Activated naive CD8-positive, alpha-beta T cell (primary cell): ENCODE results near the gene CH25H.
"Not testable (repeated sequence)": the region's sequence is repeated elsewhere in the genome, so short reads cannot be mapped to it uniquely, and the experiment has no call there.

Source experiments
- H3K27ac Mint-ChIP-seq: one replicate; pipeline ENCODE4 v1.8.0; 2021; ENCODE audit warnings: mixed read lengths
- H3K27me3 Mint-ChIP-seq: one replicate; pipeline ENCODE4 v1.8.0; 2021; ENCODE audit warnings: mixed read lengths
- H3K36me3 Mint-ChIP-seq: one replicate; pipeline ENCODE4 v1.8.0; 2021; ENCODE audit warnings: mixed read lengths
- H3K4me1 Mint-ChIP-seq: one replicate; pipeline ENCODE4 v1.8.0; 2021; ENCODE audit warnings: low read depth, mixed read lengths
- H3K4me3 Mint-ChIP-seq: one replicate; pipeline ENCODE4 v1.8.0; 2021; ENCODE audit warnings: mild to moderate bottlenecking, mixed read lengths
- H3K9me3 Mint-ChIP-seq: one replicate; pipeline ENCODE4 v1.8.0; 2021; ENCODE audit warnings: low read depth, mixed read lengths

CH25H gene

DNA sequence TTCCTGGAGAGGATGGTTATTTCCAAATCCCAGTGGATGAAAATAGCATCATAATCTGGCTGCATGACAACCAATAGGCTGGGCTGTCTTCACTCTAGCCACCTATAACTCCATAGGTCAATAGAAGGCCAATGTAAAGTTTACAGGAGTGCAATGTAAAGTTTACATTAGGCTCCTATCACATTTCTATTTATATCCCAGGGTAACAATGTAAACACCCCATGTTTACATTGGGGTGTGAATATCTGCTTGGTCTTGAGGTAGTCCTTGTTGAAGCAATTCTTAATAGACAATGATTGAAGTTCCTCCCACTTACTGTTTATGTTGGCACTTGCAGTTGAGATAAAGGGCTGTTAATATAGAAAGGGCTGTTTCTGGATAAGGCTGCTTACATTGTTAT is 21.5 kb downstream of the CH25H start:
- Mint-ChIP-seq H3K27ac (no peak overlapping the region), H3K4me3 (no peak overlapping the region), H3K36me3 (no peaks in the 10 kb centered on the region), H3K9me3 (peaks cover 3% of the 10 kb centered on the region), H3K27me3 (peaks cover 2% of the 10 kb centered on the region), H3K4me1 (peaks cover 6% of the 10 kb centered on the region)

DNA sequence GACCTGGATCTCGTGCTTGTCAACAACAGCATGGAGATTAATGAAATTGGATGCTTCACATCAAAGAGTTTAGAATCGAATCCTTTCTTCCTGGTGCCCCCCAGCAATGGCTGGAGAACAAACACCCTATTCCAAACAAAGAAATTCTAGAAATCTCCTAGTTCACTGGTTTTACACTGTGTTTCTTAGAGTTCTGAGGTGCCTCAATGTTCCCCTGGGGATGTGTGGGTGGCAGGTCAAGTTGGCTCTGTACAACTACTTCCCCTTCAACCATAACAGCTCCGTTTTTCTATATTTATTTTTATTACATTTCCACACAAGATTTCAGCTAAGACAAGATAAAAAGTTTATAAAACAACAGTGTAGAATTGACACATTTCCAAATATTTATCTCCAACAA is 22.5 kb downstream of the CH25H start:
- peaks cover 6% of the 10 kb centered on the region for H3K4me1 Mint-ChIP-seq
- H3K27me3 Mint-ChIP-seq = peaks cover 4% of the 10 kb centered on the region
- H3K27ac Mint-ChIP-seq = no peak overlapping the region

DNA sequence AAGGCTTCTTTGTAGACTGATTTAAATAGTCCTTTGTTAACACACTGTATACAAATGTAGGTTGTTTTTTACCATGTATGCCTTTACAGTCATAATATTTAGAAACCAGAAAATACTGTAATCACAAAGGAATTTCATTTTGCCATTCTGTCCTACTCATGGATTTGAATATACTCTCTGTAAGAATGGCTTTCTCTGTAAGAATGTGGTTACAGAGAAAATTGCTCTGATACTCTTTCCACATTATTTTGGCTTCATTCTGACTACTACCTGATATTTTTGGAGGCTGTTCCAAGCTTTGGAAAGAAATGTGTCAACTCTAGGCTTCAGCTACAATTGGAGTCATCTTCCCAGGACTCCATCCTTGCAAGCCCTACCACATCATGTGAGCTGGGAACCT is 23.5 kb downstream of the CH25H start:
- Mint-ChIP-seq H3K27ac (no peak overlapping the region), H3K36me3 (no peaks in the 10 kb centered on the region), H3K4me3 (no peak overlapping the region), H3K27me3 (peaks cover 4% of the 10 kb centered on the region), H3K4me1 (no peaks in the 10 kb centered on the region), H3K9me3 (peaks cover 3% of the 10 kb centered on the region)

More for the DNA sequence above, 22.5 kb downstream of the CH25H start:
- no peak overlapping the region for H3K4me3 Mint-ChIP-seq
- H3K9me3 Mint-ChIP-seq = peaks cover 3% of the 10 kb centered on the region
- no peaks in the 10 kb centered on the region for H3K36me3 Mint-ChIP-seq

DNA sequence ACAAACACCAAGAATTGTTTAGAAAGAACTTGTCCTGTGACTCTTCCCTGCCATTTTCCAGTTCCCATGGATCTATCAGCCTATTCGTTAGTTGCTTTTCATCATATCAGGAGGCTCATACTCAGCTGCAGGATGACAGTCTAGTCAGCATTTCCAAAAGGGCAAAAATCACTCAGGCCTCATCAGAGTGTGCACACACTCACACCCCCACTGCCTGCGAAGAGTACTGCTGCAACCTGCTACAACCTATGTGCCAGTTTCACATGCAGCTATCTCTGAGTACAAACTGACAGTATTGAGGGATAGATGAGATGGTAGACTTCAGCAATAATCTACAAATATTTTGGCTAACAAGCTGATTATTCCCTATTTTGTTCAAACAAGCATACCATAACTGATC is 24.2 kb downstream of the CH25H start:
- H3K27me3 Mint-ChIP-seq = peaks cover 4% of the 10 kb centered on the region
- no peaks in the 10 kb centered on the region for H3K36me3 Mint-ChIP-seq
- H3K9me3 Mint-ChIP-seq = peaks cover 3% of the 10 kb centered on the region
- no peak overlapping the region for H3K4me3 Mint-ChIP-seq
- no peak overlapping the region for H3K27ac Mint-ChIP-seq
- no peaks in the 10 kb centered on the region for H3K4me1 Mint-ChIP-seq

DNA sequence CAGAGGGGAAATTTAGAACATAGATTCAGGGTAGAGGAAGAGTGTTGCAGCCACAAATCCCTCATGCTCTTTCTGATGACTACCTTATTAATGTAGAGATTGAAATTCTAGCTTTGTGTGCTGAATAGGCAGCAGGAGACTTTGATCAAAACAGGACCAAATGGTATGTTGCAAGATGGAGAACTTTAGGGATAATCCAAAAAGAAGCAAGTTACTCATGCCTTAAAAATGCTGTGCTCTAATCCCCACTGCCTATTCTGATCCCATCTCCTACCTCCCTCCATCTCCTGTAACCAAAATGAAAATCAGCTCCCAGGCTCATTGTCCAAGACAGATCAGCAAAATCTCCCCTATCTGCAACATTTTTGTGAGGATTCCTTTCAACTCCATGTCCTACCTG is 31.3 kb downstream of the CH25H start:
- H3K36me3 Mint-ChIP-seq = no peaks in the 10 kb centered on the region
- no peaks in the 10 kb centered on the region for H3K4me1 Mint-ChIP-seq
- no peak overlapping the region for H3K4me3 Mint-ChIP-seq
- peaks cover 12% of the 10 kb centered on the region for H3K27me3 Mint-ChIP-seq
- H3K27ac Mint-ChIP-seq = no peak overlapping the region
- peaks cover under 1% of the 10 kb centered on the region for H3K9me3 Mint-ChIP-seq

DNA sequence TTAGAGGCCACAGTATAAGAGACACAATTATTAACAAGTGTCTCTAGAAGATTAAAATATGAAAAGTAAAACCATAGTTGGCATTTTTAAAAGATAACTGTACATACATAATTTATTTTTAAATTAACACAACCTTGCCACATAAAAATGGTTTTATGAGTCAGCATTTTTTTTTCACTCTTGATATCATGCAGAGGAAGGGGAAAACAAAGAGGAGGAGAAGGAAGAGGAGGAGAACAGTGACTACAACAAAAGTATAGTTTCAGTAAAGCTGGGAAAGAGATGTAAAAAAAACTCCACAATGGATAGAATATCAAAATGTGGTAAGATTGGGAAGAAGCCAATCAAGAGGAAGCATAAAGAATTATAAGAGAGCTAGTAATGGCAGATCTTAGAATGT is 34.0 kb downstream of the CH25H start:
- H3K27me3 Mint-ChIP-seq = peaks cover 14% of the 10 kb centered on the region
- no peaks in the 10 kb centered on the region for H3K36me3 Mint-ChIP-seq
- no peaks in the 10 kb centered on the region for H3K9me3 Mint-ChIP-seq
- H3K4me3 Mint-ChIP-seq = no peak overlapping the region
- H3K4me1 Mint-ChIP-seq = no peaks in the 10 kb centered on the region
- no peak overlapping the region for H3K27ac Mint-ChIP-seq

DNA sequence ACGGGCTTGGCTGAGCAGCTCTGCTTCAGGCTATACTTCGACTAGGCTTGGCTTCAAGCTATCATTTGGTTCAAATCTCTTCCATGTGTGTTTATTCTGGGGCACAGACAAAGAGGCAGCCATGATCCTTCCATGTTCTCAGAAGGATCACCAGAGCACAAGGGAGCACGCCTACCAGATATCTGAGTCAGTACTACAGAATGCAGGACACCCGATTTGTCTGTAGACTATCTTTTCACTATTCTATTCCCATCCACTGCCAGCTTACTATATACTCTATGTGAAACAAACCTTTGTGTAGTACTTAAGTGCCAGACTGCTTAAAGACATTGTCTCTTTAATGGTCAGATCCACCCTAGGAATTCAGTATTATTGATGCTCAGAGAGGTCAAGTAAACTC is 35.1 kb downstream of the CH25H start:
- Mint-ChIP-seq H3K4me3 (no peak overlapping the region), H3K27ac (no peak overlapping the region), H3K4me1 (no peaks in the 10 kb centered on the region), H3K27me3 (peaks cover 14% of the 10 kb centered on the region), H3K9me3 (no peaks in the 10 kb centered on the region), H3K36me3 (no peaks in the 10 kb centered on the region)

DNA sequence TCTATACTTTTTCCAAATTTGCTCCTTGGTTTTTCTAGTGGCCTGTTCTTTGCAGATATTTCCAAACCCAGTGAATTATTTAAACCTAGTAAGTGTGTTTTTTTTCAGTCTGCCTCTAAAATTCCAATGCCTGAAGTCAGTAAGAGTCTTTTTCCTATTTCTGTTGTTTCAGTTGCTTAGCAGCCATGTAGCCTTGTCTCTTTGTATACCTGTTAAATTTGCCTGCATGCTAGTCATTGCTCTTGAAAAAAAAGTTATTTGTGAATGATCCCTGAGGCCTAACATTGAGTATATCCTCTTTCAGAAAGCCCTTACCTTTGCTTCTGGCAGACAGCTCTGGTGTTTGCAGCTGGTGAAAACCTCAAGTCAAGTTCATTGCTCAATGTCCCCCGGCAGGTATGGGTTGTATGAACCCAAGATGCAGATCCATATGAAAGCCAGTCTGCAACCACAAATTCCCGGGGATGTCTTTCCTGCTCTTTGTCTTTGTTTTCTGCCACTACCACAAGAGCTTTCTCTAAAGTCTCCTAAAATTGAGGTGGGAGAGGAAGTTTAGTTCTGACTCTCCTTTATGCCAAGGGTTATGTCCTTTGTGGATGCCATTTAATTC is 35.7 kb downstream of the CH25H start:
- H3K9me3 Mint-ChIP-seq = no peaks in the 10 kb centered on the region
- peaks cover 2% of the 10 kb centered on the region for H3K4me1 Mint-ChIP-seq
- no peaks in the 10 kb centered on the region for H3K36me3 Mint-ChIP-seq
- no peak overlapping the region for H3K4me3 Mint-ChIP-seq
- H3K27me3 Mint-ChIP-seq = peaks cover 14% of the 10 kb centered on the region
- no peak overlapping the region for H3K27ac Mint-ChIP-seq

DNA sequence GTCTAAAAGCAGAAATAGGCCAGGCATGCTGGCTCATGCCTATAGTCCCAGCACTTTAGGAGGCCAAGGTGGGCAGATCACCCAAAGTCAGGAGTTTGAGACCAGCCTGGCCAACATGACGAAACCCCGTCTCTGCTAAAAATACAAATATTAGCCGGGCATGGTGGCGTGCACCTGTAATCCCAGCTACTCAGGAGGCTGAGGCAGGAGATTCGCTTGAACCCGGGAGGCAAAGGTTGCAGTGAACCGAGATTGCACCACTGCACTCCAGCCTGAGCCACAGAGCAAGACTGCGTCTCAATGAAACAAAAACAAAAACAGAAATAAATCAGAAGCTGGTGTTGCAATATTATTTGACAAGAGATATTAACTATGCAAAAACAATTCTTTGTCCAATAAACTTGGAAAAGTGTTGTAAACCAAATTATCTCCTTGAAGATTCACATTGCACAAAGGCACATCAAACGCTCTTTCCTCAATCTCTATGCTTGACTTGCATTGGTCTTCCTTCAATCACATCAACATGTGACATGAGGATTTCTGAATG is 38.7 kb downstream of the CH25H start:
- peaks cover 25% of the 10 kb centered on the region for H3K4me1 Mint-ChIP-seq

DNA sequence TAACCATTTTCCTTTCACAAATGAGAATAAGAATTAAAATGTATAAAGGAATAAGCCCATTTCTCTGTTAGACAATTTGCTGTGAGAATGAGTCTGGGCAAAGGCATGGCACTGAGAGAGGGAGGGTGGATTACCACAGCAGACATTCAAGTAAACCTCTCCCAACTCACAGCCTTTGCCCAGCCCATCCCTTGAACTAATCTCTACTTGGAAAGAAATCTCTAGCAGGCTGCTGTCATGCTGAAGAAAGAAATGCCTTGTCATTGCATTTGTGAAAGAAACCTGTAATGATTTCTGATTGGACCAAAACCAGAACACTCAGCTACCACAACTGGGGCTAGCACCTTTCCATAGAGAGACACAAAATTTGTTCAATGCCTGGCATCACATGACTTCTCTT is 39.2 kb downstream of the CH25H start:
- Mint-ChIP-seq H3K27me3 (peaks cover 14% of the 10 kb centered on the region), H3K36me3 (no peaks in the 10 kb centered on the region), H3K4me3 (no peak overlapping the region), H3K9me3 (no peaks in the 10 kb centered on the region), H3K27ac (no peak overlapping the region), H3K4me1 (peaks cover 30% of the 10 kb centered on the region)

More for the DNA sequence above, 38.7 kb downstream of the CH25H start:
- H3K4me3 Mint-ChIP-seq, H3K27ac Mint-ChIP-seq, H3K36me3 Mint-ChIP-seq, H3K9me3 Mint-ChIP-seq: not testable (repeated sequence)
- peaks cover 14% of the 10 kb centered on the region for H3K27me3 Mint-ChIP-seq

DNA sequence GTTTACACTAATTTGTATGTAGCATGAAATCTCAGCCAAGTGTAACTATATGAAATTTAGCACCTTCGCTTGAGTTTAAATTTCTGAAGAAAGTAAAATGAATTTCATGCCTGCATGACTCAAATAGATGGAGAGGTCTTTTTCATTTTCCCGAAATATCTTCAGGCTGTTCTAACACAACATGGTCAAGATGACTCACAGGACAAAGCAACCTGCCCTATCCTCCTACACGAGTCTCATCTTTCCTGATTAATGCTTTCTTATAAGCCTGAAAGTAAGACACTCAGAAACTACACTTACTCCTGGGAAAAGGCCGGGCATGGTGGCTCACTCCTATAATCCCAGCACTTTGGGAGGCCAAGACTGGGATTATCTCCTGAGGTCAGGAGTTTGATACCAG is 41.2 kb downstream of the CH25H start:
- Mint-ChIP-seq H3K4me3 (no peak overlapping the region), H3K4me1 (peaks cover 35% of the 10 kb centered on the region), H3K9me3 (no peaks in the 10 kb centered on the region), H3K27me3 (peaks cover 6% of the 10 kb centered on the region), H3K27ac (peak overlapping the region; percentile 50), H3K36me3 (no peaks in the 10 kb centered on the region)

DNA sequence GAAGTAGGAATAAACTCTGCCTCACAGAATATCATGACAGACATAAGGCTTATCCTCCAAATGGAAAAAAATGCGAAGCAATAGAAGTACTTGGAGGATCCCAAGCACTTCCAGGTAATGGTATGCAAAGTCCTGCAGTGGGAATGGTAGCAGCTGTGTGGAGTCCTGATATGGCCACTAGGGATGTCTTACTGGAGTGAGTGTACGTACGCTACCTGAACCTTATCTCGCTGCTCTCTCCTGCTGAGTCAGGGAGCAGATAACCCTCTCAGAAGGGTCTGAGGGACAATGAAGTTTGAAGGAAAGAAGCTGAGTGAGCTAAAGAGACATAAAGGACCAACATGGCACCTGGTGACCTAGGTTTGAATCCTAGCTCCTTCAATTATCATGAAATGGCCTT is 42.2 kb downstream of the CH25H start:
- Mint-ChIP-seq H3K9me3 (no peaks in the 10 kb centered on the region), H3K4me1 (peaks cover 35% of the 10 kb centered on the region), H3K27me3 (peaks cover 5% of the 10 kb centered on the region), H3K27ac (no peak overlapping the region), H3K36me3 (no peaks in the 10 kb centered on the region), H3K4me3 (no peak overlapping the region)

DNA sequence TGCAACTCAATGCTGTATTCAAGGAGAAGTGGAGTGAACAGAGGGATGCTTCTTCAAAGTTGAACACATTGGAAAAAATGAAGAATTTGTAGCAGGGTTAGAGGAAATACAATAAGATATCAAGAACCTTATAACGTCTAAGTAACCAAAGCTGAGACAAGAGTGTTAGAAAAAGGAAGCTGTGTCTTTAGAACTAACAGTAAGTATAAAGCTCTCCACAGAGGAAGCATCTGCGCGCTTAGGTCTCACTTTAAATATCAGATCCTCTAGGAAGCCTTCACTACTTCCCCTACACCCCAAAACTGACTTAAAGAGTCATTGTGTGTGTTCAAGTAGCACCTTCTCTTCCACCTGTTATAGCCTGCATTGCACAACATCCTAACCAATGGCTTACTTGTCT is 43.0 kb downstream of the CH25H start:
- peaks cover 36% of the 10 kb centered on the region for H3K4me1 Mint-ChIP-seq
- peak overlapping the region; percentile 84 for H3K27ac Mint-ChIP-seq
- H3K4me3 Mint-ChIP-seq = peak overlapping the region; percentile 71
- no peaks in the 10 kb centered on the region for H3K9me3 Mint-ChIP-seq
- peaks cover 5% of the 10 kb centered on the region for H3K27me3 Mint-ChIP-seq
- H3K36me3 Mint-ChIP-seq = no peaks in the 10 kb centered on the region

DNA sequence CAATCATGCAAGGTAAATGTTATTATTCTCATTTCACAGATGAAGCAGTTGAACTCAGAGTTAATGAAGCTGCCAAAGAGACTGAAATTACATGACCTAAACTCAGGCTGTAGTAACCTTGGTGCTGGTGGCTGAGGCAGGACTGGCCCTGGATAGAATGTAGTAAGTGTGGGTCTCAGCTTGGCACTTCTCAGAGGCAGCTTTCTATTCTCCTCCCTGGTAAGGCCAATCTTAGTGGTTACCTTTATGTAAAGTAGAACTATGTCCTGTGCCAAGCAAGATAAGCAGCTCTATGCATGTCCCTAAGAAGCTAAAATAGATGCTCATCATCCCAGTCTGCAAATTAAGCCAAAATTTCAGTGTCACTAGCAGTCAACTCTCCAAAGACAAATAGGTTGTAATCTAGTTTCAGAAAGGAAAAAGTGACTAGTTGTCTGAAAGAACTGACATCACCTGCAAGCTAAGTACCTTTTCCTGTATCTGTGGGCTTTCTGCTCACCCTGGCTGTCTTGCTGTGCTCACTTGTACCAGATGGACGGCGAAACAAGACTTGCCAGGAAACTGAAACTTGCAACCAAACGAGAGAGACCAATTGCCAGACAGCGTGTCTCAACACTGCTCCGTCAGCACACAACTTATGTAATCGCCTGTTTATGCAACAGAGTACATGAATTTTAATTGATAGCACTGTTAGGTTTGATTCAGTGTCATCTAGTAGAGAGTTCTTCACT is 43.7 kb downstream of the CH25H start:
- Mint-ChIP-seq H3K4me1 (peaks cover 42% of the 10 kb centered on the region), H3K4me3 (peak overlapping the region; percentile 71), H3K27me3 (peaks cover 3% of the 10 kb centered on the region), H3K36me3 (no peaks in the 10 kb centered on the region), H3K9me3 (no peaks in the 10 kb centered on the region), H3K27ac (peak overlapping the region; percentile 84)

DNA sequence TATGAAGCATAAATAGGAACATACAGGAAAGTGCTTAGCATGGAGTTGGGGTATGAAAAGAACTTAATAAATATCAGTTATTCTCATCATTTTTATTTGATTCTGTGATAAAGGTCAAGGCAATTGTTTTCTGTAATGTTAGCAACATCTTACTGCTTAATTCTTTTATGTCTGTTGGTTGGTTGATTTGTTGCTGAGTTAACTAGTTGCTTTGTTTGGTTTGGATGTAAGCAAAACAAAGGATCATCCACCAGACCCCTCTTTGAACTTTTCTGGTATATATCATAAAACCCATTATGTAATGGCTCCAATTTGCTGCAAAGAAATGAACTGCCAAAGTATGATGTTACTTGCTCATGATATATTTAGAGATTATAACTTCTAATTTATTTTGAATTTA is 44.5 kb downstream of the CH25H start:
- Mint-ChIP-seq H3K36me3 (no peaks in the 10 kb centered on the region), H3K4me3 (no peak overlapping the region), H3K4me1 (peaks cover 44% of the 10 kb centered on the region), H3K27me3 (peaks cover 3% of the 10 kb centered on the region), H3K27ac (peak overlapping the region; percentile 41), H3K9me3 (no peaks in the 10 kb centered on the region)

DNA sequence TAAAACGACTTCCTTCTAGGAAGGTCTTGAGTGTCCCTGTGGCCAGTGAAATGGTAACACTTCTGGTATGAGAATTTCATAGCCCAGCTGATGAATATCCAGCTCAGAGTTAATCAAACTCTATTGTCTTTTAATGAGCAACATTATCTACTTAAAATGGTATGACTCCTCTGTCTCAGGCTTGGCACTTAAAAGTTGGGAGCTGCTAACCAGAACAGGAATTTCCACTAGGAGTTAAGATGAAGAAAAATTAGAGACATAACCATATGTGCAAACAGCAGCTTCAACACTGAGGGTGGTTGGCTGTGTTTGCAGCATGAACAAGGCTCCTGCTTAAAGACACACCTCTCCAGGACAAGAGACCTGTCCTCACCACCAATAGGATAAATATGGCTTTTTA is 46.8 kb downstream of the CH25H start:
- Mint-ChIP-seq H3K4me3 (no peak overlapping the region), H3K27me3 (peaks cover 11% of the 10 kb centered on the region), H3K9me3 (no peaks in the 10 kb centered on the region), H3K36me3 (no peaks in the 10 kb centered on the region), H3K4me1 (peaks cover 38% of the 10 kb centered on the region), H3K27ac (no peak overlapping the region)
